HEK293 (cell line): Measurements from ENCODE around the gene CASZ1.

Experiments
- HOXC10 ChIP-seq: sonication (generic); formaldehyde crosslinking; IDR thresholded peaks from 2 replicates; pipeline ENCODE4 v1.8.1; 2023; ENCODE audit warnings: mild to moderate bottlenecking, missing genetic modification reagents
- KLF10 ChIP-seq: fragments of 450-650 bp; IDR thresholded peaks from 2 replicates; pipeline ENCODE4 v1.5.1; 2018; ENCODE audit warnings: missing biosample characterization, mild to moderate bottlenecking, missing genetic modification characterization
- KLF9 ChIP-seq: fragments of 450-650 bp; formaldehyde crosslinking; IDR thresholded peaks from 2 replicates; pipeline ENCODE4 v1.5.1; 2016; ENCODE audit warnings: missing biosample characterization, missing genetic modification characterization, low read depth
- OSR2 ChIP-seq: fragments of 450-650 bp; formaldehyde crosslinking; IDR thresholded peaks from 2 replicates; pipeline ENCODE4 v1.5.1; 2016; ENCODE audit warnings: missing biosample characterization, missing genetic modification characterization
- SP2 ChIP-seq: fragments of 450-650 bp; formaldehyde crosslinking; IDR thresholded peaks from 2 replicates; pipeline ENCODE4 v1.5.1; 2016; ENCODE audit warnings: missing biosample characterization, missing genetic modification characterization
- SP7 ChIP-seq: fragments of 450-650 bp; formaldehyde crosslinking; IDR thresholded peaks from 2 replicates; pipeline ENCODE4 v1.5.1; 2016; ENCODE audit warnings: missing biosample characterization, missing genetic modification characterization
- ZBTB7A ChIP-seq: fragments of 450-650 bp; formaldehyde crosslinking; IDR thresholded peaks from 2 replicates; pipeline ENCODE4 v1.5.1; 2016; ENCODE audit warnings: low read depth, missing biosample characterization, missing genetic modification characterization
- ZFP37 ChIP-seq: fragments of 450-650 bp; formaldehyde crosslinking; IDR thresholded peaks from 2 replicates; pipeline ENCODE4 v1.5.1; 2016; ENCODE audit warnings: missing biosample characterization, missing genetic modification characterization
- ZNF114 ChIP-seq: fragments of 450-650 bp; formaldehyde crosslinking; IDR thresholded peaks from 2 replicates; pipeline ENCODE4 v1.5.0; 2017; ENCODE audit warnings: missing biosample characterization, missing genetic modification characterization
- ZNF146 ChIP-seq: fragments of 450-650 bp; formaldehyde crosslinking; IDR thresholded peaks from 2 replicates; pipeline ENCODE4 v1.5.1; 2016; ENCODE audit warnings: missing biosample characterization, missing genetic modification characterization
- ZNF2 ChIP-seq: fragments of 450-650 bp; formaldehyde crosslinking; IDR thresholded peaks from 2 replicates; pipeline ENCODE4 v1.5.1; 2016; ENCODE audit warnings: missing biosample characterization, missing genetic modification characterization
- ZNF221 ChIP-seq: fragments of 450-650 bp; formaldehyde crosslinking; IDR thresholded peaks from 2 replicates; pipeline ENCODE4 v1.5.1; 2017; ENCODE audit warnings: missing biosample characterization, missing genetic modification characterization, borderline replicate concordance
- ZNF223 ChIP-seq: fragments of 450-650 bp; formaldehyde crosslinking; IDR thresholded peaks from 2 replicates; pipeline ENCODE4 v1.5.1; 2016; ENCODE audit warnings: missing biosample characterization, missing genetic modification characterization
- ZNF23 ChIP-seq: fragments of 450-650 bp; formaldehyde crosslinking; IDR thresholded peaks from 2 replicates; pipeline ENCODE4 v1.5.1; 2016; ENCODE audit warnings: missing biosample characterization, missing genetic modification characterization, borderline replicate concordance
- ZNF248 ChIP-seq: fragments of 450-650 bp; formaldehyde crosslinking; IDR thresholded peaks from 2 replicates; pipeline ENCODE4 v1.5.1; 2017; ENCODE audit warnings: missing biosample characterization, missing genetic modification characterization
- ZNF302 ChIP-seq: fragments of 450-650 bp; formaldehyde crosslinking; IDR thresholded peaks from 2 replicates; pipeline ENCODE4 v1.5.1; 2016; ENCODE audit warnings: missing biosample characterization, missing genetic modification characterization, low read depth
- ZNF335 ChIP-seq: fragments of 450-650 bp; formaldehyde crosslinking; conservative IDR thresholded peaks from 2 replicates; pipeline ENCODE4 v1.5.1; 2016; ENCODE audit warnings: missing biosample characterization, missing genetic modification characterization
- ZNF37A ChIP-seq: fragments of 450-650 bp; IDR thresholded peaks from 2 replicates; pipeline ENCODE4 v1.5.1; 2018; ENCODE audit warnings: missing biosample characterization, missing genetic modification characterization
- ZNF404 ChIP-seq: fragments of 450-650 bp; formaldehyde crosslinking; IDR thresholded peaks from 2 replicates; pipeline ENCODE4 v1.5.1; 2017; ENCODE audit warnings: missing biosample characterization, missing genetic modification characterization
- ZNF416 ChIP-seq: fragments of 450-650 bp; formaldehyde crosslinking; IDR thresholded peaks from 2 replicates; pipeline ENCODE4 v1.5.1; 2016; ENCODE audit warnings: missing biosample characterization, missing genetic modification characterization
- ZNF426 ChIP-seq: fragments of 450-650 bp; formaldehyde crosslinking; IDR thresholded peaks from 2 replicates; pipeline ENCODE4 v1.5.1; 2017; ENCODE audit warnings: missing biosample characterization, missing genetic modification characterization, mild to moderate bottlenecking, inconsistent platforms, moderate library complexity
- ZNF48 ChIP-seq: fragments of 450-650 bp; formaldehyde crosslinking; IDR thresholded peaks from 2 replicates; pipeline ENCODE4 v1.5.1; 2016; ENCODE audit warnings: missing biosample characterization, missing genetic modification characterization
- ZNF521 ChIP-seq: fragments of 450-650 bp; formaldehyde crosslinking; IDR thresholded peaks from 2 replicates; pipeline ENCODE4 v1.5.1; 2017; ENCODE audit warnings: missing biosample characterization, mild to moderate bottlenecking, missing genetic modification characterization
- ZNF529 ChIP-seq: fragments of 450-650 bp; formaldehyde crosslinking; IDR thresholded peaks from 2 replicates; pipeline ENCODE4 v1.5.1; 2017; ENCODE audit warnings: missing genetic modification characterization, missing biosample characterization; ENCODE audit not compliant: insufficient replicate concordance
- ZNF530 ChIP-seq: fragments of 450-650 bp; formaldehyde crosslinking; IDR thresholded peaks from 2 replicates; pipeline ENCODE4 v1.5.1; 2016; ENCODE audit warnings: low read depth, missing biosample characterization, missing genetic modification characterization
- ZNF548 ChIP-seq: fragments of 450-650 bp; formaldehyde crosslinking; IDR thresholded peaks from 2 replicates; pipeline ENCODE4 v1.5.1; 2016; ENCODE audit warnings: missing biosample characterization, missing genetic modification characterization
- ZNF549 ChIP-seq: fragments of 450-650 bp; IDR thresholded peaks from 2 replicates; pipeline ENCODE4 v1.5.1; 2018; ENCODE audit warnings: missing biosample characterization, missing genetic modification characterization, mild to moderate bottlenecking, inconsistent platforms, moderate library complexity
- ZNF555 ChIP-seq: fragments of 450-650 bp; formaldehyde crosslinking; conservative IDR thresholded peaks from 2 replicates; pipeline ENCODE4 v1.5.1; 2017; ENCODE audit warnings: missing biosample characterization, mild to moderate bottlenecking, missing genetic modification characterization, inconsistent platforms
- ZNF561 ChIP-seq: fragments of 450-650 bp; IDR thresholded peaks from 2 replicates; pipeline ENCODE4 v1.5.1; 2018; ENCODE audit warnings: missing biosample characterization, missing genetic modification characterization, borderline replicate concordance
- ZNF626 ChIP-seq: fragments of 450-650 bp; sonication (Bioruptor Pico); formaldehyde crosslinking; IDR thresholded peaks from 2 replicates; pipeline ENCODE4 v1.5.1; 2018; ENCODE audit warnings: missing biosample characterization, missing genetic modification characterization, inconsistent platforms
- ZNF701 ChIP-seq: fragments of 450-650 bp; formaldehyde crosslinking; IDR thresholded peaks from 2 replicates; pipeline ENCODE4 v1.5.1; 2016; ENCODE audit warnings: missing biosample characterization, missing genetic modification characterization
- ZNF768 ChIP-seq: fragments of 450-650 bp; formaldehyde crosslinking; IDR thresholded peaks from 2 replicates; pipeline ENCODE4 v1.5.1; 2018; ENCODE audit warnings: missing biosample characterization, mild to moderate bottlenecking, missing genetic modification characterization
- ZNF776 ChIP-seq: fragments of 450-650 bp; formaldehyde crosslinking; IDR thresholded peaks from 2 replicates; pipeline ENCODE4 v1.5.0; 2017; ENCODE audit warnings: missing biosample characterization, missing genetic modification characterization, borderline replicate concordance
- ZNF843 ChIP-seq: fragments of 450-650 bp; formaldehyde crosslinking; IDR thresholded peaks from 2 replicates; pipeline ENCODE4 v1.5.1; 2016; ENCODE audit warnings: missing biosample characterization, missing genetic modification characterization
- TF ChIP-seq, protein P1 (sequence below): fragments of 450-650 bp; formaldehyde crosslinking; IDR thresholded peaks from 2 replicates; pipeline ENCODE4 v1.5.1; 2016; ENCODE audit warnings: missing biosample characterization, missing genetic modification characterization
- TF ChIP-seq, protein P2 (sequence below): fragments of 450-650 bp; formaldehyde crosslinking; IDR thresholded peaks from 2 replicates; pipeline ENCODE4 v1.5.1; 2017; ENCODE audit warnings: missing biosample characterization, missing genetic modification characterization
- TF ChIP-seq, protein P3 (sequence below): fragments of 450-650 bp; formaldehyde crosslinking; IDR thresholded peaks from 2 replicates; pipeline ENCODE4 v1.5.1; 2016; ENCODE audit warnings: missing biosample characterization, missing genetic modification characterization
- TF ChIP-seq, protein P4 (sequence below): fragments of 450-650 bp; formaldehyde crosslinking; IDR thresholded peaks from 2 replicates; pipeline ENCODE4 v1.5.1; 2016; ENCODE audit warnings: missing biosample characterization, missing genetic modification characterization

CASZ1 gene

DNA sequence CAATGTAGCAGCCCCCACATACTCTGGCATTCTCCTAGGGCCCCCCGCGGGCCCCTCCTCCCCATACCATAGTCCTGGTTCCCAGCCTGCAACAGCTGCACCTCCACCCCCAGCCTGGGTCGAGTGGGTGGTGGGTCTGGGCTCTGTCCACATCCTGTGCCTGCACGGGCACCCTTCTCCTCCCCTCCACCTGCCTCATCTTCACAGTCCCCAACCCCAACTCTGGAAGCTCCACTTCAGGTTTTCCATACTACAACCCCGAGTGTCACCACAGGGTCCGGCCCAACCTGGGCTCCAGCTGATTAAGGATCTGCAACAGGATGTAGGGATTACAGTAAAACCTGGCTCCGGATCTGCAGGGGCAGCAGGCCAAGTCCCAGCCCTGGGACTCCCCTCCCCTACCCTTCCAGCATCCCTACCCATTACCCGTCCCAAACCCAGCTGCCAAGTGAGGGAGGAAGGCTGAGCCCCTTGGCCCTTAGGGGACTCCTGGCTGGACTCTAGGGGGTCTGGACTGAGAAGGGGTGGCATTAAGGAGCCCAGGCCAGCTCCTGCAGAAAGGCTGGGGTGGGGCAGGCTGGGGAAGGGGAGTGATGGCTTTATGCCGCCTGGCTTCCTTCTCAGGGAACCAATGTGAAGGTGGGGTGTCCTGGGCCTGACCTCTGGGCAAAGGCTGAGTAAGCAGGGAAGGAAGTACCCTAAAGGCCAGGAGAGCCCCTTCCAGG is 116.8 kb downstream of the CASZ1 start (continued):
- TF ChIP-seq ZNF335 (no peak), ZNF23 (tag by site-specific recombination) (no peak), ZNF37A (tag by site-specific recombination) (no peak), ZNF555 (no peak), OSR2 (peak; percentile 7; the same call in 1 of the 2 replicates), ZNF146 (tag by site-specific recombination) (no peak), ZNF221 (tag by site-specific recombination) (no peak), ZNF48 (tag by site-specific recombination) (no peak), ZNF701 (tag by site-specific recombination) (no peak), ZNF248 (tag by site-specific recombination) (no peak), ZNF776 (tag by site-specific recombination) (no peak), ZNF404 (no peak), ZNF768 (tag by site-specific recombination) (no peak), ZNF530 (tag by site-specific recombination) (no peak), ZNF416 (no peak), ZNF626 (tag by site-specific recombination) (no peak), SP7 (peak; percentile 68), KLF9 (tag by site-specific recombination) (no peak), ZNF302 (no peak), ZBTB7A (no peak), ZNF561 (tag by site-specific recombination) (peak; percentile 98), ZNF529 (tag by site-specific recombination) (no peak), HOXC10 (no peak), SP2 (tag by site-specific recombination) (peak; percentile 47), ZNF549 (no peak), ZNF2 (tag by site-specific recombination) (peak; percentile 66), ZNF114 (tag by site-specific recombination) (no peak), ZFP37 (no peak), ZNF426 (no peak), ZNF521 (tag by site-specific recombination) (no peak), ZNF548 (no peak), KLF10 (tag by site-specific recombination) (peak; percentile 67), ZNF223 (tag by site-specific recombination) (no peak), ZNF843 (0 out of 2 replicates have a peak, but pooled peaks have one; percentile 35)
- TF ChIP-seq, protein P1, sequence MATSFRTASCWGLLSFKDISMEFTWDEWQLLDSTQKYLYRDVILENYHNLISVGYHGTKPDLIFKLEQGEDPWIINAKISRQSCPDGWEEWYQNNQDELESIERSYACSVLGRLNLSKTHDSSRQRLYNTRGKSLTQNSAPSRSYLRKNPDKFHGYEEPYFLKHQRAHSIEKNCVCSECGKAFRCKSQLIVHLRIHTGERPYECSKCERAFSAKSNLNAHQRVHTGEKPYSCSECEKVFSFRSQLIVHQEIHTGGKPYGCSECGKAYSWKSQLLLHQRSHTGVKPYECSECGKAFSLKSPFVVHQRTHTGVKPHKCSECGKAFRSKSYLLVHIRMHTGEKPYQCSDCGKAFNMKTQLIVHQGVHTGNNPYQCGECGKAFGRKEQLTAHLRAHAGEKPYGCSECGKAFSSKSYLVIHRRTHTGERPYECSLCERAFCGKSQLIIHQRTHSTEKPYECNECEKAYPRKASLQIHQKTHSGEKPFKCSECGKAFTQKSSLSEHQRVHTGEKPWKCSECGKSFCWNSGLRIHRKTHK (tag by site-specific recombination): no peak
- TF ChIP-seq, protein P2, sequence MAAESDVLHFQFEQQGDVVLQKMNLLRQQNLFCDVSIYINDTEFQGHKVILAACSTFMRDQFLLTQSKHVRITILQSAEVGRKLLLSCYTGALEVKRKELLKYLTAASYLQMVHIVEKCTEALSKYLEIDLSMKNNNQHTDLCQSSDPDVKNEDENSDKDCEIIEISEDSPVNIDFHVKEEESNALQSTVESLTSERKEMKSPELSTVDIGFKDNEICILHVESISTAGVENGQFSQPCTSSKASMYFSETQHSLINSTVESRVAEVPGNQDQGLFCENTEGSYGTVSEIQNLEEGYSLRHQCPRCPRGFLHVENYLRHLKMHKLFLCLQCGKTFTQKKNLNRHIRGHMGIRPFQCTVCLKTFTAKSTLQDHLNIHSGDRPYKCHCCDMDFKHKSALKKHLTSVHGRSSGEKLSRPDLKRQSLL: peak; percentile 38; the same call in 1 of the 2 replicates
- TF ChIP-seq, protein P3, sequence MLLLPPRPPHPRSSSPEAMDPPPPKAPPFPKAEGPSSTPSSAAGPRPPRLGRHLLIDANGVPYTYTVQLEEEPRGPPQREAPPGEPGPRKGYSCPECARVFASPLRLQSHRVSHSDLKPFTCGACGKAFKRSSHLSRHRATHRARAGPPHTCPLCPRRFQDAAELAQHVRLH: peak; percentile 81
- TF ChIP-seq, protein P4, sequence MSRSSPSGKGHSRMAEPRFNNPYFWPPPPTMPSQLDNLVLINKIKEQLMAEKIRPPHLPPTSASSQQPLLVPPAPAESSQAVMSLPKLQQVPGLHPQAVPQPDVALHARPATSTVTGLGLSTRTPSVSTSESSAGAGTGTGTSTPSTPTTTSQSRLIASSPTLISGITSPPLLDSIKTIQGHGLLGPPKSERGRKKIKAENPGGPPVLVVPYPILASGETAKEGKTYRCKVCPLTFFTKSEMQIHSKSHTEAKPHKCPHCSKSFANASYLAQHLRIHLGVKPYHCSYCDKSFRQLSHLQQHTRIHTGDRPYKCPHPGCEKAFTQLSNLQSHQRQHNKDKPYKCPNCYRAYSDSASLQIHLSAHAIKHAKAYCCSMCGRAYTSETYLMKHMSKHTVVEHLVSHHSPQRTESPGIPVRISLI (tag by site-specific recombination): no peak
